DOHH2 (cell line): ENCODE measurements around the gene DLGAP1.
"Not testable (repeated sequence)": the region's sequence is repeated elsewhere in the genome, so short reads cannot be mapped to it uniquely, and the experiment has no call there.

Source experiments
- EZH2phosphoT487 ChIP-seq: fragments of 200-600 bp; sonication (generic); IDR thresholded peaks from 2 replicates; pipeline ENCODE4 v1.6.1; 2017; ENCODE audit warnings: borderline replicate concordance, mild to moderate bottlenecking, antibody characterized with exemption, low read length, moderate library complexity, mixed read lengths
- TF ChIP-seq, protein P1 (sequence below): fragments of 200-600 bp; sonication (generic); IDR thresholded peaks from one replicate; pipeline ENCODE4 v1.5.1; 2014; ENCODE audit warnings: antibody characterized with exemption, mild to moderate bottlenecking, low read depth, low read length; ENCODE audit not compliant: poor library complexity, severe bottlenecking

DNA sequence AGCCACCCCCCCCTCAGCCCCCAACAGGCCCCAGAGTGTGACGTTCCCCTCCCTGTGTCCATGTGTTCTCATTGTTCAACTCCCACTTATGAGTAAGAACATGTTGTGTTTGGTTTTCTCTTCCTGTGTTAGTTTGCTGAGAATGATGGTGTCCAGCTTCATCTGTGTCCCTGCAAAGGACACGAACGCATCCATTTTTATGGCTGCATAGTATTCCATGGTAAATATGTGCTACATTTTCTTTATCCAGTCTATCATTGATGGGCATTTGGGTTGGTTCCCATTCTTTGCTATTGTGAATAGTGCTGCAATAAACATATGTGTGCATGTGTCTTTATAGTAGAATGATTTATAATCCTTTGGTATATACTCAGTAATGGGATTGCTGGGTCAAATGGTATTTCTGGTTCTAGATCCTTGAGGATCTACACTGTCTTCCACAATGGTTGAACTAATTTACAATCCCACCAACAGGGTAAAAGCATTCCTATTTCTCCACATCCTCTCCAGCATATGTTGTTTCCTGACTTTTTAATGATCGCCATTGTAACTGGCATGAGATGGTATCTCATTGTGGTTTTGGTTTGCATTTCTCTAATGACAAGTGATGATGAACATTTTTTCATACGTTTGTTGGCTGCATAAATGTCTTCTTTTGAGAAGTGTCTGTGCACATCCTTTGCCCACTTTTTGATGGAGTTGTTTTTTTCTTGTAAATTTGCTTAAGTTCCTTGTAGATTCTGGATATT, 760.9 kb downstream of the DLGAP1 start:
- TF ChIP-seq, protein P1, sequence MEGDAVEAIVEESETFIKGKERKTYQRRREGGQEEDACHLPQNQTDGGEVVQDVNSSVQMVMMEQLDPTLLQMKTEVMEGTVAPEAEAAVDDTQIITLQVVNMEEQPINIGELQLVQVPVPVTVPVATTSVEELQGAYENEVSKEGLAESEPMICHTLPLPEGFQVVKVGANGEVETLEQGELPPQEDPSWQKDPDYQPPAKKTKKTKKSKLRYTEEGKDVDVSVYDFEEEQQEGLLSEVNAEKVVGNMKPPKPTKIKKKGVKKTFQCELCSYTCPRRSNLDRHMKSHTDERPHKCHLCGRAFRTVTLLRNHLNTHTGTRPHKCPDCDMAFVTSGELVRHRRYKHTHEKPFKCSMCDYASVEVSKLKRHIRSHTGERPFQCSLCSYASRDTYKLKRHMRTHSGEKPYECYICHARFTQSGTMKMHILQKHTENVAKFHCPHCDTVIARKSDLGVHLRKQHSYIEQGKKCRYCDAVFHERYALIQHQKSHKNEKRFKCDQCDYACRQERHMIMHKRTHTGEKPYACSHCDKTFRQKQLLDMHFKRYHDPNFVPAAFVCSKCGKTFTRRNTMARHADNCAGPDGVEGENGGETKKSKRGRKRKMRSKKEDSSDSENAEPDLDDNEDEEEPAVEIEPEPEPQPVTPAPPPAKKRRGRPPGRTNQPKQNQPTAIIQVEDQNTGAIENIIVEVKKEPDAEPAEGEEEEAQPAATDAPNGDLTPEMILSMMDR: not testable (repeated sequence)
- TF ChIP-seq EZH2phosphoT487: not testable (repeated sequence)
